ENCODE data around the gene SLC10A3.

GRCh38 chrX:154443479-154443910 lies 46.9 kb downstream of the SLC10A3 start:
- TF ChIP-seq REST (IDR thresholded peaks at IDR 0.05; ENCODE audit: insufficient read depth in 1 of 2, low read depth in 2 of 2, low read length in 2 of 2) (no peak), POLR2AphosphoS5 (IDR thresholded peaks at IDR 0.05; ENCODE audit: low read depth, low read length) (no peak; the same call in 1 of the 2 replicates), TAF1 (IDR thresholded peaks at IDR 0.05; ENCODE audit: borderline replicate concordance, insufficient read depth, low read length) (no peak)

Data from PFSK-1 (cell line).